ENCODE results near the gene BAMBI. TPM values are rescaled to one million over a fixed set of nuclear protein-coding genes. Genes with fewer than 3 reads are reported as not detected.

BAMBI gene
- total RNA-seq, 1 donor from 2014 or later: 4.2 TPM

DNA sequence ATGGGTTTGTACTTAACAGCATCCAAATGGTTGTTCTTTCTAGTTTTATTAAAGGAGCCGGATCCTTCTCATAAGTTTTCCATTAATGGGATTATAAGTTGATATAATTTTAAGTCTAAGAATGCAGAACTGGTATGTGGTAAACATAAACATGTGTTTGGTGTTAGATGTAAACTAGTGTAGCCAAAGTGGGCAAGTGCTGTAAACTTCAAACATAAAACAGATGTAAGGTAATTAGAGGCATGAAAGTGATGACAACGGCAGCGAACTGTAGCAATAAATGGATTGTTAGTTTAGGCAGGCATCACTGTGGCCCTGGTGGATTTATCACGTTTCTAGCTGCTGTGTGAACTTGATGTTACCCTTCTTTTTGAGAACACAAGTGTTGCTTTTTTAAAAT lies 37.9 kb downstream of the BAMBI start:
- Histone ChIP-seq H3K9ac (ENCODE audit: low read depth in 1 of 3, low read length in 3 of 3) (no peak overlapping the region), H3K4me1 (ENCODE audit: control insufficient read depth in 3 of 3, insufficient read depth in 3 of 3, low read length in 3 of 3) (no peaks in the 10 kb centered on the region), H3K4me3 (ENCODE audit: low read length in 3 of 3) (no peak overlapping the region), H3K9me3 (ENCODE audit: control insufficient read depth in 3 of 3, low read length in 3 of 3) (no peaks in the 10 kb centered on the region), H3K27me3 (ENCODE audit: control insufficient read depth in 3 of 3, insufficient read depth in 3 of 3, low read length in 3 of 3) (no peaks in the 10 kb centered on the region), H3K36me3 (ENCODE audit: control insufficient read depth in 3 of 3, insufficient read depth in 3 of 3, low read length in 3 of 3) (no peaks in the 10 kb centered on the region), H3K27ac (ENCODE audit: low read depth, low read length) (no peak overlapping the region)

DNA sequence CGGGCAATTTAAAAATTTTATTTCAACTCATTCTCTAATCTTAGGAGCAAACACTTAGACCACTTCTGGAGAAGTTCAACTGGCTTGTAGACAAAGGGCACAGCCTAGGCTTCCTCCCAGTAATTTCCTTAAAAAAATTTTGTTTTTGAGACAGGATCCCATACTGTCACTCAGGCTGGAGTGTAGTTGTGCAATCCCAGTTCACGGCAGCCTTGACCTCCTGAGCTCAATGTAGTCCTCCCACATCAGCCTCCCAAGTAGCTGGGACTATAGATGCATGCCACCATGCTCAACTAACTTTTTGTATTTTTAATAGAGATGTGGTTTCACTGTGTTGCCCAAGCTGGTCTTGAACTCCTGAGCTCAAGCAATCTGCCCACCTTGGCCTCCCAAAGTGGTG lies 38.4 kb downstream of the BAMBI start:
- Histone ChIP-seq H3K27me3 (ENCODE audit: control insufficient read depth in 3 of 3, insufficient read depth in 3 of 3, low read length in 3 of 3) (no peaks in the 10 kb centered on the region), H3K9ac (ENCODE audit: low read depth in 1 of 3, low read length in 3 of 3) (no peak overlapping the region), H3K4me3 (ENCODE audit: low read length in 3 of 3) (no peak overlapping the region), H3K4me1 (ENCODE audit: control insufficient read depth in 3 of 3, insufficient read depth in 3 of 3, low read length in 3 of 3) (no peaks in the 10 kb centered on the region), H3K27ac (ENCODE audit: low read depth, low read length) (no peak overlapping the region), H3K36me3 (ENCODE audit: control insufficient read depth in 3 of 3, insufficient read depth in 3 of 3, low read length in 3 of 3) (no peaks in the 10 kb centered on the region), H3K9me3 (ENCODE audit: control insufficient read depth in 3 of 3, low read length in 3 of 3) (no peaks in the 10 kb centered on the region)

DNA sequence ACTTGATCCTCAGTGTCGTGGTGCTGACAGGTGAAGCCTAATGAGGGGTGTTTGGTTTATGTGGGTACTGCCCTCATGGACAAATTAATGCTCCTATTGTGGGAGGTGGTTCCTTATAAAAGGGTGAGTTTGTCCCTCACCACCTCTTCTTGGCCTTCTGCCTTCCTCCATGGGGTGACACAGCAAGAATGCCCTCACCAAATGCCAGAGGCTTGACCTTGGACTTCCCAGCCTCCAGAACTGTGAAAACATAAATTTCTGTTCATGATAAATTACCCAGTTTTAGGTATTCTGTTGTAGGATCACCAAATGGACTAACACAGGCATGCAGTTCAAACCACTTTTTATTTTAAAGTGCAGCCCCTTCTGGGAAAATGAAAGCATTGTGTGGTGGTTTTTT lies 39.4 kb downstream of the BAMBI start:
- H3K9me3 ChIP-seq (ENCODE audit: control insufficient read depth in 3 of 3, low read length in 3 of 3): no peaks in the 10 kb centered on the region
- no peak overlapping the region for H3K4me3 ChIP-seq (ENCODE audit: low read length in 3 of 3)
- H3K4me1 ChIP-seq (ENCODE audit: control insufficient read depth in 3 of 3, insufficient read depth in 3 of 3, low read length in 3 of 3): peaks cover 0 to 5% (median 0%) of the 10 kb centered on the region in 3 donors
- no peak overlapping the region for H3K27ac ChIP-seq (ENCODE audit: low read depth, low read length)
- H3K9ac ChIP-seq (ENCODE audit: low read depth in 1 of 3, low read length in 3 of 3): no peak overlapping the region
- no peaks in the 10 kb centered on the region for H3K36me3 ChIP-seq (ENCODE audit: control insufficient read depth in 3 of 3, insufficient read depth in 3 of 3, low read length in 3 of 3)
- no peaks in the 10 kb centered on the region for H3K27me3 ChIP-seq (ENCODE audit: control insufficient read depth in 3 of 3, insufficient read depth in 3 of 3, low read length in 3 of 3)

DNA sequence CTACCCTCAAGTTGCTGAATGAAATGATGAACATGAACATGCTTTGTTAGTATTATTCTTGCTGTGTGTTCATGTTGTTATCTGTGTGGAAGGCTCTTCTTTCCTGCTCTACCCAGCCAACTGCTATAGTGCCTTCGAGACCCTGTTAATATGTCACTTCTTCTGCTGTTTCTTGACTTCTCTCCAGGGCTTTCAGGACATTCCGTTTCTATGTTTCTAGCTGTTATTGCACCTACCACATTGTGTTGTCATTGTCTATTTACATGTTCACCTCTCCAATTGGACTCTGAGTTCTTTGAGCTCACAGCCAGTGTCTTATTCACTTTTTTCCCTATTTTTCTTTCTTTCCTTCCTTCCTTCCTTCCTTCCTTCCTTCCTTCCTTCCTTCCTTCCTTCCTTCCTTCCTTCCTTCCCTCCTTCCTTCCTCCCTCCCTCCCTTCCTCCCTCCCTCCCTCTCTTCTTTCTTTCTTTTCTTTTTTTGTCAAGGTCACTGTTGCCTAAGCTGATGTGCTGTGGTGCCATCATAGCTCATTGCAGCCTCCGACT lies 40.4 kb downstream of the BAMBI start:
- peaks cover 4 to 6% (median 5%) of the 10 kb centered on the region in 3 donors for H3K4me1 ChIP-seq (ENCODE audit: control insufficient read depth in 3 of 3, insufficient read depth in 3 of 3, low read length in 3 of 3)
- H3K36me3 ChIP-seq (ENCODE audit: control insufficient read depth in 3 of 3, insufficient read depth in 3 of 3, low read length in 3 of 3): no peaks in the 10 kb centered on the region
- no peak overlapping the region for H3K9ac ChIP-seq (ENCODE audit: low read depth in 1 of 3, low read length in 3 of 3)
- H3K9me3 ChIP-seq (ENCODE audit: control insufficient read depth in 3 of 3, low read length in 3 of 3): no peaks in the 10 kb centered on the region
- no peaks in the 10 kb centered on the region for H3K27me3 ChIP-seq (ENCODE audit: control insufficient read depth in 3 of 3, insufficient read depth in 3 of 3, low read length in 3 of 3)
- no peak overlapping the region for H3K4me3 ChIP-seq (ENCODE audit: low read length in 3 of 3)
- no peak overlapping the region for H3K27ac ChIP-seq (ENCODE audit: low read depth, low read length)

DNA sequence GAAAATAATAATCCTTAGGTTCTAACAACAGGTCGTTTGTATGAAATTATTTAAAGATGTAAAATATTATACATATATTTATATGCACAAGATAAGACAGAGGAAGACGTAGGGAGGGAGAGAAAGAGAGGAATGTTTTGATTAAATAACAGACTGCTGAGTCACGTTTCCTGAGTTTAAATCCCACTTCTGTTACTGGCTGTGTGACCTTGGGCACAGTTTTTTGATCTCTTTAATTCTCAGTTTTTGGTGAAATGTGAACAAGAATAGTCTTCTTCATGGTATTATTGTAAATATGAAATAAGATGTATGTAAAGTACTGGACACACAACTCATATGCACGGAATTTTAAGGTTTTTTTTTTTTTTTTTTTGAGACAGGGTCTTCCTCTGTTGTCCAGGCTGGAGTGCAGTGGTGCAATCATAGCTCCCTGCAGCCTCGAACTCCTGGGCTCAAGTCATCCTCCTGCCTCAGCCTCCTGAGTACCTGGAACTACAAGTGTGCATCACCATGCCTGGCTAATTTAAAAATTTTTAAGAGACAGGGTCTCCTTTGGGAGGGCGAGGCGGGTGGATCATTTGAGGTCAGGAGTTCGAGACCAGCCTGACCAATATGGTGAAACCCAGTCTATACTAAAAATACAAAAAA lies 42.6 kb downstream of the BAMBI start:
- Histone ChIP-seq H3K4me3 (ENCODE audit: low read length in 3 of 3) (no peak overlapping the region), H3K9ac (ENCODE audit: low read depth in 1 of 3, low read length in 3 of 3) (no peak overlapping the region), H3K9me3 (ENCODE audit: control insufficient read depth in 3 of 3, low read length in 3 of 3) (no peaks in the 10 kb centered on the region), H3K36me3 (ENCODE audit: control insufficient read depth in 3 of 3, insufficient read depth in 3 of 3, low read length in 3 of 3) (no peaks in the 10 kb centered on the region), H3K27me3 (ENCODE audit: control insufficient read depth in 3 of 3, insufficient read depth in 3 of 3, low read length in 3 of 3) (peaks cover 0 to 2% (median 0%) of the 10 kb centered on the region in 3 donors), H3K27ac (ENCODE audit: low read depth, low read length) (no peak overlapping the region), H3K4me1 (ENCODE audit: control insufficient read depth in 3 of 3, insufficient read depth in 3 of 3, low read length in 3 of 3) (peaks cover 4 to 6% (median 5%) of the 10 kb centered on the region in 3 donors)

DNA sequence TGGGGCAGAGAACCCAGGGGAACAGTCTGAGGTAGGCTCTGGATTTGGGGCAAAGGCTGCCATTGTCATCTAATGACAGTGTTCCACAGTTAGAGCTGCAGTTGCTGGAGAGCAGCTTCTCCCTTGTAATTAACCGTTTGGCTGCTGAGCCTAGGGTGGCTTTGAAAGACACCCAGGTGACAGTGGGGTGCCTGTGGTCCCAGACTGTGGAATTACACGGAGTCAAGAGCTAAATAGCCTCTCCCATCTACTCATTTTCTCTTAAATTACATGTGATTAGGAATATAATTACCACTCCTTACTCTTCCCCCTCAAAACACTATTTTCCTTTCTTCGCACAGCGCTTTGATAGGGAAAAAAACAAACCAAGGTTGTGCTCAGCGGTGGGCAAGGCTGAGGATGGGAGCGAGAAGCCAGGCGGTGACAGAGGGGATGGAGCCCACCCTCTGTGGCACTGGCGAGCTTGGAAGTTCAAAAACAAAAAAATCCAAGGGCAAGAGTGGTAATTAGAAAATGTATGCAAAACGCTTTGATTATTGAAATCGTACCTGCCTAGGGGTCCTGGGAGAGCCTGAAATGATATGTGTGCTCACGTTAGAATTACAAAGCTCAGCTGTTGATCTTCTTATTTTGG lies 44.1 kb downstream of the BAMBI start:
- H3K9me3 ChIP-seq (ENCODE audit: control insufficient read depth in 3 of 3, low read length in 3 of 3): no peaks in the 10 kb centered on the region
- peak overlapping the region in 1 of 3 donors; percentile 62 for H3K4me3 ChIP-seq (ENCODE audit: low read length in 3 of 3)
- H3K9ac ChIP-seq (ENCODE audit: low read depth in 1 of 3, low read length in 3 of 3): peak overlapping the region in 2 of 3 donors; percentile 45 to 77
- peaks cover 4 to 6% (median 5%) of the 10 kb centered on the region in 3 donors for H3K4me1 ChIP-seq (ENCODE audit: control insufficient read depth in 3 of 3, insufficient read depth in 3 of 3, low read length in 3 of 3)
- no peak overlapping the region for H3K27ac ChIP-seq (ENCODE audit: low read depth, low read length)
- peaks cover 0 to 2% (median 0%) of the 10 kb centered on the region in 3 donors for H3K27me3 ChIP-seq (ENCODE audit: control insufficient read depth in 3 of 3, insufficient read depth in 3 of 3, low read length in 3 of 3)
- no peaks in the 10 kb centered on the region for H3K36me3 ChIP-seq (ENCODE audit: control insufficient read depth in 3 of 3, insufficient read depth in 3 of 3, low read length in 3 of 3)

DNA sequence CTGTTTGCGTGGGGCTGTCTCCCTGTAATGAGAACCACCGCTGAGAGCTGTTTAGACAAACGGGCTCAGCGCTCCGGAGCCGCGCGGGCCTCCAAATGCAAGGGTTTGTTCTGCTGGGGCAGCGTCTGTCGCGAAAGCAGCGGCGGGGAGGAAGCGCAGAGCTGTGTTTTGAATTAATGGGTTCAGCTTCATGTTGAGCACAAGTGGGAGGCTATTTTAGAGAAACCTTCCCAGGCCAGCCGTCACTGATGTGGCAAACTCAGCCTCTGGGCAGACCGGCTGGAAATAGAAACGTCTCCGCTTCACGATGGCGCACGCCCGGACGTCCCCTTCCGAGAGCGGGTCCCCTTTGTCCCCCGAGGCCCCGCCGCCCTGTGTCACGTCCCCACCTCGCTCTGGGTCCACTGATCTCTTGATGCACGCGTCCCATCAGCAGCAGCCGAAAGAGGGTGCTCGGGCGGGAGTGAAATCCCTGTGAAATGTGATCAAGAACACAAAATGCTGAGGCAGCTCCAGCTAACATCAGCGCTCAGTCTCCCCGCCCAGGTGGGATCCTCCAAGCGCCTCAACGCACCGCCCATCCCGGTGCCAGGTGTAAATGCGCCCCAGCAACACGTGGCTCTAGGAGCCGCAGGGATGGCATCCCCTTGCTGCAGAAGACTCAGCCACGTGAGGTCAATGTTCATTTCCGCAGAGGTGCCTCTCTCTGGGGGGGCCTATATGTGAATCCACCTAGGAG lies 44.9 kb downstream of the BAMBI start:
- peaks cover 4 to 6% (median 5%) of the 10 kb centered on the region in 3 donors for H3K4me1 ChIP-seq (ENCODE audit: control insufficient read depth in 3 of 3, insufficient read depth in 3 of 3, low read length in 3 of 3)
- no peak overlapping the region for H3K27ac ChIP-seq (ENCODE audit: low read depth, low read length)
- no peaks in the 10 kb centered on the region for H3K9me3 ChIP-seq (ENCODE audit: control insufficient read depth in 3 of 3, low read length in 3 of 3)
- peaks cover 0 to 2% (median 0%) of the 10 kb centered on the region in 3 donors for H3K27me3 ChIP-seq (ENCODE audit: control insufficient read depth in 3 of 3, insufficient read depth in 3 of 3, low read length in 3 of 3)
- no peaks in the 10 kb centered on the region for H3K36me3 ChIP-seq (ENCODE audit: control insufficient read depth in 3 of 3, insufficient read depth in 3 of 3, low read length in 3 of 3)
- peak overlapping the region; percentile 62 to 70 (median 67) for H3K4me3 ChIP-seq (ENCODE audit: low read length in 3 of 3)
- H3K9ac ChIP-seq (ENCODE audit: low read depth in 1 of 3, low read length in 3 of 3): peak overlapping the region; percentile 45 to 77 (median 51)

DNA sequence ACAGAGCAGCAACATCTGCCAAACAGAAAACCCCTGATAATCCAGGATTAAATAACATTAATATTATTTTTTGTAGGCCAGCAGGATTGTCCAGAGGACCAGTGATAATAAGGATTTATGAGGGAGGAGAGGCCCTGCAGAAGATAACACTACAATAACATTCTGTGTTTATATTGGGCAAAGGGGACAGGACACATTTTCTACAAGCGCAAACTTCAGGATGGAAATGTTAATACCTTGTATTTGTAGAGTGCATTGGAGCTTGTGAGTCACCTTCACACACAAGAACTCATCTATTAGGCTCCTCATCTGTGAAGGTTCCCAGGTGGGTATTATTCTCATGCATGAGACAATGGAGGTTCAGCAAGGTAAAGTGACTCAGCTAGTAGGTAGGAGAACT lies 51.0 kb downstream of the BAMBI start:
- H3K9me3 ChIP-seq (ENCODE audit: control insufficient read depth in 3 of 3, low read length in 3 of 3): no peaks in the 10 kb centered on the region
- no peak overlapping the region for H3K9ac ChIP-seq (ENCODE audit: low read depth in 1 of 3, low read length in 3 of 3)
- no peaks in the 10 kb centered on the region for H3K36me3 ChIP-seq (ENCODE audit: control insufficient read depth in 3 of 3, insufficient read depth in 3 of 3, low read length in 3 of 3)
- peaks cover 0 to under 1% (median 0%) of the 10 kb centered on the region in 3 donors for H3K27me3 ChIP-seq (ENCODE audit: control insufficient read depth in 3 of 3, insufficient read depth in 3 of 3, low read length in 3 of 3)
- no peak overlapping the region for H3K4me3 ChIP-seq (ENCODE audit: low read length in 3 of 3)
- no peak overlapping the region for H3K27ac ChIP-seq (ENCODE audit: low read depth, low read length)
- no peaks in the 10 kb centered on the region for H3K4me1 ChIP-seq (ENCODE audit: control insufficient read depth in 3 of 3, insufficient read depth in 3 of 3, low read length in 3 of 3)

DNA sequence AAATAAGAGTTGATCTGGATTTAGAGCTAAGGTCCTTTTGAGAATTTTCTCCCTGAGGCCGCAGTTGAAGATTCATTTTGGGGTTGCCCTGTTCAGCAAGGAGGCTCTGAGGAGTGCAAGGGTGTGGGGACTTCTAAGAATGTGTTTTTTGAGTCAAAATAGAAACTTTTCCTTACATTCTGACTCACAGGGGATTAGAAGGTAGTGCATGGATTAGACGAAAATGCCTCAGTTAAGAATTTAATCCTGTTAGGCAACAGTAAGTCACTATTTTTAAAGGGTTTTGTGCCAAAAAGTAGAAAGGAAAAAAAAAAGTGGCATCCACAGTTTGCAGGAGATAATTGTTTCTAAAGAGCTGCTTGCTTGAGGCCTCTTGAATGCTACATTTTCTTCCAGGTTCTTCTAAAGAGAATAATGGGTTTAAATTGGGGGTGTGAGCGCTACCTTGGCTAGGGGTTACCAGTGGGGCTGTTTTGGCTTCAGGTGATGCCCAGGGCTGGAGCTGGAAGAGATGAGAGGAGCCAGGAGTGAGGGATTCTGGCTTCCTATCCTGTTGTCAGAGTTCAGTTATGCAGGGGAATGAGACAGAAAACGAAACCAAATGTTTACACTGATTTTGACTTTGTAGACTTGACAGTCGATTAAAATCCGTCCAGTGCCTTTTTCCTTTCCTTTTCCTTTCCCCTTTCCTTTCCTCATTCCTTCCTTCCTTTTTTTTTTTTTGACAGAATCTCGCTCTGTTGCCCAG lies 52.9 kb downstream of the BAMBI start:
- H3K27ac ChIP-seq (ENCODE audit: low read depth, low read length): no peak overlapping the region
- no peak overlapping the region for H3K9ac ChIP-seq (ENCODE audit: low read depth in 1 of 3, low read length in 3 of 3)
- no peaks in the 10 kb centered on the region for H3K36me3 ChIP-seq (ENCODE audit: control insufficient read depth in 3 of 3, insufficient read depth in 3 of 3, low read length in 3 of 3)
- H3K9me3 ChIP-seq (ENCODE audit: control insufficient read depth in 3 of 3, low read length in 3 of 3): peaks cover 0 to 2% (median 0%) of the 10 kb centered on the region in 3 donors
- no peaks in the 10 kb centered on the region for H3K27me3 ChIP-seq (ENCODE audit: control insufficient read depth in 3 of 3, insufficient read depth in 3 of 3, low read length in 3 of 3)
- no peaks in the 10 kb centered on the region for H3K4me1 ChIP-seq (ENCODE audit: control insufficient read depth in 3 of 3, insufficient read depth in 3 of 3, low read length in 3 of 3)
- H3K4me3 ChIP-seq (ENCODE audit: low read length in 3 of 3): no peak overlapping the region
